Endothelial cell of umbilical vein (primary cell): ENCODE data around the gene GBE1. TPM values are rescaled to one million over a fixed set of nuclear protein-coding genes. Genes with fewer than 3 reads are reported as not detected.

Experiments
- BruUV-seq: library from RNA; stranded (reverse); fragments of 400-500 nt; replicated peaks from 2 replicates; lab custom pipeline; 2021; lab: Mats Ljungman, UMichigan
- CTCF ChIA-PET: fragments of 300-600, 350-600 bp; sonication (Branson Sonifier 250); formaldehyde crosslinking; loops from one replicate; lab custom pipeline; 2021; ENCODE audit warnings: antibody characterized with exemption, inconsistent platforms; lab: Charles Lee
- POLR2A ChIA-PET: fragments of 300-600, 350-600 bp; sonication (Branson Sonifier 250); formaldehyde crosslinking; loops from one replicate; lab custom pipeline; 2021; ENCODE audit warnings: antibody characterized with exemption, inconsistent platforms; lab: Charles Lee
- DNase-seq: peaks from one replicate; pipeline ENCODE4 v3.0.0-alpha.2; 2011; ENCODE audit warnings: low read depth, low spot score
- FAIRE-seq: peaks from 2 replicates; lab custom pipeline; 2011; peaks lifted over from hg19 to GRCh38; lab: Jason Lieb, UNC
- H2AFZ ChIP-seq: 2 replicates; pipeline ENCODE4 v1.6.0; 2012; ENCODE audit warnings: low read depth, low read length, control low read depth, inconsistent platforms
- H3K27ac ChIP-seq: 2 replicates; pipeline ENCODE4 v1.5.1; 2011; ENCODE audit warnings: low read depth, mild to moderate bottlenecking, control low read depth, low read length, moderate library complexity; ENCODE audit not compliant: insufficient read depth
- H3K27me3 ChIP-seq, 2 experiments: 2 replicates each; pipeline versions ENCODE4 v1.6.0 to v1.6.1; 2011; ENCODE audit warnings: low read length in 2 of 2, mixed read lengths in 1 of 2; ENCODE audit not compliant: control insufficient read depth in 2 of 2, insufficient read depth in 2 of 2
- H3K36me3 ChIP-seq, 2 experiments: 2 replicates in 1 of 2; 3 replicates in 1 of 2; pipeline ENCODE4 v1.5.1; 2011; ENCODE audit warnings: low read length in 2 of 2, mild to moderate bottlenecking in 1 of 2, moderate library complexity in 1 of 2; ENCODE audit not compliant: control insufficient read depth in 2 of 2, insufficient read depth in 2 of 2; ENCODE audit errors: extremely low read depth in 1 of 2
- H3K4me1 ChIP-seq: 3 replicates; pipeline ENCODE4 v1.5.1; 2011; ENCODE audit warnings: mild to moderate bottlenecking, low read length; ENCODE audit not compliant: control insufficient read depth, insufficient read depth; ENCODE audit errors: extremely low read depth
- H3K4me2 ChIP-seq: 2 replicates; pipeline ENCODE4 v1.6.1; 2011; ENCODE audit warnings: low read length, control low read depth, mixed read lengths; ENCODE audit not compliant: insufficient read depth
- H3K4me3 ChIP-seq, 3 experiments: fragments of 200-600 bp in 1 of 3; sonication (generic), shearing (Covaris generic) in 1 of 3; replicated peaks in 1 of 3; 2 replicates each; pipeline ENCODE4 v1.5.1; 2011 to 2016; ENCODE audit warnings: control low read depth in 3 of 3, low read length in 3 of 3, mild to moderate bottlenecking in 2 of 3, inconsistent platforms in 1 of 3, low read depth in 1 of 3, moderate library complexity in 1 of 3; ENCODE audit not compliant: insufficient read depth in 1 of 3
- H3K79me2 ChIP-seq: 2 replicates; pipeline ENCODE4 v1.6.0; 2012; ENCODE audit warnings: low read length, inconsistent platforms; ENCODE audit not compliant: control insufficient read depth, insufficient read depth
- H3K9ac ChIP-seq: replicated peaks from 2 replicates; pipeline ENCODE3; 2011; ENCODE audit warnings: low read length, control low read depth; ENCODE audit not compliant: insufficient read depth; ENCODE audit errors: extremely low read depth
- H3K9me1 ChIP-seq: replicated peaks from 3 replicates; pipeline ENCODE4 v1.6.0; 2011; ENCODE audit warnings: mild to moderate bottlenecking, low read length; ENCODE audit not compliant: control insufficient read depth, insufficient read depth; ENCODE audit errors: extremely low read depth
- H3K9me3 ChIP-seq: replicated peaks from 2 replicates; pipeline ENCODE4 v1.5.1; 2012; ENCODE audit warnings: low read length, inconsistent platforms; ENCODE audit not compliant: control insufficient read depth, insufficient read depth
- H4K20me1 ChIP-seq: replicated peaks from 2 replicates; pipeline ENCODE3; 2011; ENCODE audit warnings: mild to moderate bottlenecking, low read length; ENCODE audit not compliant: control insufficient read depth, insufficient read depth; ENCODE audit errors: extremely low read depth
- EZH2 ChIP-seq: IDR thresholded peaks from 2 replicates; pipeline ENCODE4 v1.6.1; 2012; ENCODE audit warnings: borderline replicate concordance, low read depth, mild to moderate bottlenecking, moderate library complexity, low read length, inconsistent platforms; ENCODE audit not compliant: severe bottlenecking
- FOS ChIP-seq: IDR thresholded peaks from 2 replicates; pipeline ENCODE4 v1.6.1; 2011; ENCODE audit warnings: mild to moderate bottlenecking, low read length, moderate library complexity, borderline replicate concordance; ENCODE audit not compliant: insufficient read depth
- GATA2 ChIP-seq: IDR thresholded peaks from 2 replicates; pipeline ENCODE4 v1.7.0; 2011; ENCODE audit warnings: low read depth, mild to moderate bottlenecking, moderate library complexity, mixed read lengths, low read length; ENCODE audit not compliant: insufficient read length, insufficient read depth
- JUN ChIP-seq: IDR thresholded peaks from 2 replicates; pipeline ENCODE4 v1.6.1; 2011; ENCODE audit warnings: borderline replicate concordance, low read depth; ENCODE audit not compliant: insufficient read length, insufficient read depth
- MYC ChIP-seq: IDR thresholded peaks from one replicate; pipeline ENCODE4 v1.6.1; 2011; ENCODE audit warnings: mild to moderate bottlenecking, low read depth, low read length
- POLR2AphosphoS5 ChIP-seq: IDR thresholded peaks from 2 replicates; pipeline ENCODE4 v1.6.1; 2012; ENCODE audit warnings: low read depth, mild to moderate bottlenecking, control low read depth, low read length, moderate library complexity; ENCODE audit not compliant: insufficient read depth
- dilution Hi-C: fragments of 300-500 bp; cut with MboI; formaldehyde crosslinking; loops from one replicate; pipeline ENCODE4 v1.15.0; 2019; ENCODE audit warnings: low sequenced_read_pairs; ENCODE audit not compliant: extremely low pct_ligation_motif_present
- intact Hi-C: fragments of 100-400 bp; cut with micrococcal nuclease; formaldehyde crosslinking; loops from one replicate; pipeline ENCODE4 v1.10.0; 2022
- polyA plus RNA-seq, 4 experiments: library from polyadenylated mRNA; depleted of rRNA in 3 of 4; stranded (reverse) in 3 of 4; unstranded in 1 of 4; fragments of >200 nt; gene quantifications; 2 replicates each; pipeline versions ENCODE4 v1.2.1 to v1.2.3, GENCODE V29; 2011 to 2012; ENCODE audit warnings: missing spikeins in 1 of 4
- total RNA-seq: library from RNA; stranded (reverse); gene quantifications from 2 replicates; pipeline ENCODE4 v1.2.3, GENCODE V29; 2021
- TF ChIP-seq, protein P1 (sequence below): IDR thresholded peaks from 2 replicates; pipeline ENCODE4 v1.6.1; 2011; ENCODE audit not compliant: insufficient read depth, insufficient read length
- TF ChIP-seq, protein P2 (sequence below), 2 donors: IDR thresholded peaks; 1 replicate in 1 of 2; 2 replicates in 1 of 2; pipeline ENCODE4 v1.5.1; 2011; ENCODE audit warnings: low read length in 2 of 2, mild to moderate bottlenecking in 2 of 2, moderate library complexity in 2 of 2, control low read depth in 1 of 2, inconsistent platforms in 1 of 2, low read depth in 1 of 2; ENCODE audit not compliant: insufficient read depth in 1 of 2; ENCODE audit errors: extremely low read depth in 1 of 2

GBE1 gene
- total and polyA plus RNA-seq, 2 donors (not counting 3 experiments of a cell fraction or from before 2014, with no cell fraction given), result 35.9 to 110 TPM

DNA sequence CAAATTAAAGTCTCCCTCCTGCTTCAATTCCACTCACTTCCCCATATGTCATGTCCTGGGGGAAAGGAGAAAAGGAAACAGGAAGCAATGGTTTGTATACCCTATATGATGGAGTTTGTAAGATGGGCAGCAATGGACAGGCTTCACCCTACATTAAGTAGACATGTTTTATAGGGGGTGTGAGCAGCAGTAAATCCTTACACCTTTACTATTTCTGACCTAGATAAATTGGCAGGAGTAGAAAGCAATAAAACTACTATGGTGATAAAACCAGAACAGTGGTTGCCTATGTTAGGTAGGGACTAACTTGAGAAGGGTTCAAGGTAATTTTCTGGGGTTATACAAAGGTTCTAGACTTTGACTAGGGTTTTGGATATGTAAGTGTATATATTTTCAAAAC is 301.7 kb downstream of the GBE1 start:
- H3K4me1 ChIP-seq, result no peaks in the 10 kb centered on the region
- no peak for DNase-seq
- H3K36me3 ChIP-seq, result no peaks in the 10 kb centered on the region
- CTCF ChIA-PET, result interaction anchor here (1.1 kb wide), 1 partner anchor 8 kb away, joined by 3 read pairs; no protein-coding TSS in a partner anchor
- no peak overlapping the region for H3K4me3 ChIP-seq
- H3K27ac ChIP-seq, result no peak overlapping the region
- no peak overlapping the region for H3K9ac ChIP-seq
- no peak overlapping the region for H3K4me2 ChIP-seq
- dilution Hi-C loops (no loop called here), intact Hi-C loops (no loop called here)
- no peaks in the 10 kb centered on the region for H3K9me1 ChIP-seq
- H3K79me2 ChIP-seq, result no peaks in the 10 kb centered on the region
- TF ChIP-seq GATA2, result no peak
- no peak for TF ChIP-seq EZH2
- TF ChIP-seq, protein P1, sequence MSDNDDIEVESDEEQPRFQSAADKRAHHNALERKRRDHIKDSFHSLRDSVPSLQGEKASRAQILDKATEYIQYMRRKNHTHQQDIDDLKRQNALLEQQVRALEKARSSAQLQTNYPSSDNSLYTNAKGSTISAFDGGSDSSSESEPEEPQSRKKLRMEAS, result no peak
- no peak for TF ChIP-seq FOS
- no peak for TF ChIP-seq POLR2AphosphoS5
- no peak for TF ChIP-seq MYC
- no peak for TF ChIP-seq JUN
- TF ChIP-seq, protein P2, sequence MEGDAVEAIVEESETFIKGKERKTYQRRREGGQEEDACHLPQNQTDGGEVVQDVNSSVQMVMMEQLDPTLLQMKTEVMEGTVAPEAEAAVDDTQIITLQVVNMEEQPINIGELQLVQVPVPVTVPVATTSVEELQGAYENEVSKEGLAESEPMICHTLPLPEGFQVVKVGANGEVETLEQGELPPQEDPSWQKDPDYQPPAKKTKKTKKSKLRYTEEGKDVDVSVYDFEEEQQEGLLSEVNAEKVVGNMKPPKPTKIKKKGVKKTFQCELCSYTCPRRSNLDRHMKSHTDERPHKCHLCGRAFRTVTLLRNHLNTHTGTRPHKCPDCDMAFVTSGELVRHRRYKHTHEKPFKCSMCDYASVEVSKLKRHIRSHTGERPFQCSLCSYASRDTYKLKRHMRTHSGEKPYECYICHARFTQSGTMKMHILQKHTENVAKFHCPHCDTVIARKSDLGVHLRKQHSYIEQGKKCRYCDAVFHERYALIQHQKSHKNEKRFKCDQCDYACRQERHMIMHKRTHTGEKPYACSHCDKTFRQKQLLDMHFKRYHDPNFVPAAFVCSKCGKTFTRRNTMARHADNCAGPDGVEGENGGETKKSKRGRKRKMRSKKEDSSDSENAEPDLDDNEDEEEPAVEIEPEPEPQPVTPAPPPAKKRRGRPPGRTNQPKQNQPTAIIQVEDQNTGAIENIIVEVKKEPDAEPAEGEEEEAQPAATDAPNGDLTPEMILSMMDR (IDR thresholded peaks at IDR 0.05; ENCODE audit: extremely low read depth in 1 of 2, insufficient read depth in 1 of 2, low read depth in 1 of 2, low read length in 2 of 2), result no peak
- BruUV-seq, result no TSS peak
- no peaks in the 10 kb centered on the region for H3K9me3 ChIP-seq
- H2AFZ ChIP-seq, result no peak overlapping the region
- POLR2A ChIA-PET, result no interaction called here
- no peak for FAIRE-seq
- H4K20me1 ChIP-seq, result no peaks in the 10 kb centered on the region
- no peaks in the 10 kb centered on the region for H3K27me3 ChIP-seq
